ENCODE measurements around the gene CLMP.

Gene CLMP

DNA sequence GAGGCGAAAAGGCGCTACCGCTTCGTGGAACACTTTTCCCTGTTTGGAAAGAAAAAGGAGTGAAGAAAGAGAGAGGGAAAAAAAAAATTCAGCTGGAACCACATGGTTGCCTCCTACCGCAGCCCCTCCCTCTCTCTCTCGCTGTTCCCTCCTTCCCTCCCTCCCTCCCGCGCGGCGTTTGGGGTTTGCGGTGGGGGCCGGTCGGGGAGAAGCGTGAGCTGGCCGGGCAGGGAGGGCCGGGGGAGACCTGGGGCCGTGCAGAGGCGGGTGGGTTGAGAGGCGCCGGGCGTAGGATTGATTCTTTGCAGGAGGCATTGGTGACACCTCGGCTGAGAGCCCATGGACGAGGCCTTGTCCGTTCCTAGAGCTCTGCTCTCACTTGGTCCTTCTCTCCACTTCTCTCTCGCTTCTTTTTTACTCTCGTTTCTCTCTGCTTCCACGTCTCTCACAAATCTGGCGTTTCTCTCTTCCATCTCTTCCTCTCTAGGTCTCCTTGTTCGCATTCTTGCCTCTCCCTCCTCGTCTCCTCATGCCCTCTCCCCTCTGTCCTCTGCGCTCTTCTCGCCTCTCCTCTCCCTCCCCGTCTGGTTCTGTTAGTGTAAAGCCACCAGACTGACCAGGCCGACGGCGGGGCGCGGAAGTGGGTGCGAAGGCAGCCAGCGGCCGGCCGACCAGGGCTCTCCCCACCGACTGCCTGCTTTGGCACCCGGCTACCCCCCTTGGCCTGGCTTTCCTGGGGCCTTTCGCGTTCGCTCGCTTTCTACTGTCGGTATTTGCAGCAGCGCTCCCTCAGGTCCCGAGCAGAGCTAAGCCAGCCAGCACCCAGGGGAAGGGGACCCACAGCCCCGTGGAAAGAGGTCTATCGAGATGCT lies at the start of gene CLMP:
CLMP (minus strand) TSS at position 61 of the 872 bp plus-strand sequence. CDS start 308 bp downstream, outside the sequence.
- no peak for DNase-seq (ENCODE audit: extremely low read depth, insufficient read length)
- Histone ChIP-seq H3K27me3 (replicated peaks; ENCODE audit: control insufficient read depth, insufficient read depth, low read length) (peaks cover 9% of the 10 kb centered on the region), H3K36me3 (ENCODE audit: control insufficient read depth, insufficient read depth, low read length) (no peaks in the 10 kb centered on the region), H3K4me3 (replicated peaks; ENCODE audit: low read depth, low read length) (no peak within 1 kb of the TSS)
- TF ChIP-seq, protein P1, sequence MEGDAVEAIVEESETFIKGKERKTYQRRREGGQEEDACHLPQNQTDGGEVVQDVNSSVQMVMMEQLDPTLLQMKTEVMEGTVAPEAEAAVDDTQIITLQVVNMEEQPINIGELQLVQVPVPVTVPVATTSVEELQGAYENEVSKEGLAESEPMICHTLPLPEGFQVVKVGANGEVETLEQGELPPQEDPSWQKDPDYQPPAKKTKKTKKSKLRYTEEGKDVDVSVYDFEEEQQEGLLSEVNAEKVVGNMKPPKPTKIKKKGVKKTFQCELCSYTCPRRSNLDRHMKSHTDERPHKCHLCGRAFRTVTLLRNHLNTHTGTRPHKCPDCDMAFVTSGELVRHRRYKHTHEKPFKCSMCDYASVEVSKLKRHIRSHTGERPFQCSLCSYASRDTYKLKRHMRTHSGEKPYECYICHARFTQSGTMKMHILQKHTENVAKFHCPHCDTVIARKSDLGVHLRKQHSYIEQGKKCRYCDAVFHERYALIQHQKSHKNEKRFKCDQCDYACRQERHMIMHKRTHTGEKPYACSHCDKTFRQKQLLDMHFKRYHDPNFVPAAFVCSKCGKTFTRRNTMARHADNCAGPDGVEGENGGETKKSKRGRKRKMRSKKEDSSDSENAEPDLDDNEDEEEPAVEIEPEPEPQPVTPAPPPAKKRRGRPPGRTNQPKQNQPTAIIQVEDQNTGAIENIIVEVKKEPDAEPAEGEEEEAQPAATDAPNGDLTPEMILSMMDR (IDR thresholded peaks at IDR 0.05; ENCODE audit: insufficient read depth, low read length, poor library complexity, severe bottlenecking) = no peak

- Histone ChIP-seq H3K4me3 (replicated peaks; ENCODE audit: low read depth, low read length) (no peak overlapping the region), H3K27me3 (replicated peaks; ENCODE audit: control insufficient read depth, insufficient read depth, low read length) (no peaks in the 10 kb centered on the region; the same call in 1 of the 2 replicates), H3K36me3 (ENCODE audit: control insufficient read depth, insufficient read depth, low read length) (no peaks in the 10 kb centered on the region)
- no peak for DNase-seq (ENCODE audit: extremely low read depth, insufficient read length)
- TF ChIP-seq, protein P1 (IDR thresholded peaks at IDR 0.05; ENCODE audit: insufficient read depth, low read length, poor library complexity, severe bottlenecking) = no peak
Observed at GRCh38 chr11:123241874-123242543, 47.0 kb upstream of the CLMP start.

GRCh38 chr11:123241294-123241693 lies 46.2 kb upstream of the CLMP start:
- no peaks in the 10 kb centered on the region; the same call in 1 of the 2 replicates for H3K27me3 ChIP-seq (replicated peaks; ENCODE audit: control insufficient read depth, insufficient read depth, low read length)
- no peaks in the 10 kb centered on the region for H3K36me3 ChIP-seq (ENCODE audit: control insufficient read depth, insufficient read depth, low read length)
- TF ChIP-seq, protein P1 (IDR thresholded peaks at IDR 0.05; ENCODE audit: insufficient read depth, low read length, poor library complexity, severe bottlenecking) = no peak
- no peak overlapping the region for H3K4me3 ChIP-seq (replicated peaks; ENCODE audit: low read depth, low read length)
- no peak for DNase-seq (ENCODE audit: extremely low read depth, insufficient read length)

DNA sequence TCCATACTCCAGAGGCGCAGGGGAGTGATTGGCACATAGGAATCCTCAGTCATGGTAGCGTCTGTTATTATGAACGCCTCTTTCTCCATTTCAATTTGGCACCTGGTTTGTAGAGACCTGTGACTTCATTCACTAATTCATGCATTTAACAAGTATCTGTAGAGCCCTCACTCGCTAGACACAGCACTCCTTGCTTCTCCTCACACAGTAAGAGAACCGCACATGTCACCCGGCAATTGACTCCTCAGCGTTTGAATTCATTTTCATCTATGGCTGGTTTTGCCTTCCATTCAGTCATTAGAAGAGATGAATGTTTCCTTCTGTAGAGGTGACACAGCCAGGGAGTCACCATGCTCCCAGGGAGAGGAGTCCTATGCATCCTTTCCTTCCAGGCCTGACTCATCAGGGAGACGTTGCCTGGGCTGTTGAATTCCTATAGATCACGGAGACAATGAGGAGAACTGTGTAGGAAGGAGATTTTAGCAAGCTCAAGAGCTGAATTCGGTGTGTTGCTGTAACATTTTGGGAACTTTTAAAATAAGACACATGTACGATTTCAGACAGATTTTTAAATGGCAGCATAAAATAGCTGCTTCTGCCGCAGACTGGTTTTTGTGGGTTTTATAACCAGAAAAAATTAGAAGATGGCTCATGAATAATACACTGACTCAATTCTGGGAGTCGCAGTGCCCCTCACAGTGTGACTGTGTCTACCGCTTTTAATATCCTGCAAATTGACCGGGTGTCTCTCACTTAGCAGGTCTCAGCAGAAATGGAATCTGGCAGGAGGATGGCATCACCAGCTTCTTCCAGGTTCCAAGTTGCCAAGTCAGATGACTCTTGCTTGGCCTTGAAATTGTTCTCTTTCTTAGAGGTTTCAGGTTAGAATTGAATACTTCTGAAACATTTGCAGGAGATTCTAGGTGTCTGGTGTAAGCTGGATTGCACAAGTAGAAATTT lies 44.4 kb upstream of the CLMP start:
- H3K36me3 ChIP-seq (ENCODE audit: control insufficient read depth, insufficient read depth, low read length) = no peaks in the 10 kb centered on the region
- no peaks in the 10 kb centered on the region for H3K27me3 ChIP-seq (replicated peaks; ENCODE audit: control insufficient read depth, insufficient read depth, low read length)
- no peak overlapping the region for H3K4me3 ChIP-seq (replicated peaks; ENCODE audit: low read depth, low read length)
- no peak for DNase-seq (ENCODE audit: extremely low read depth, insufficient read length)
- TF ChIP-seq, protein P1 (IDR thresholded peaks at IDR 0.05; ENCODE audit: insufficient read depth, low read length, poor library complexity, severe bottlenecking) = no peak

DNA sequence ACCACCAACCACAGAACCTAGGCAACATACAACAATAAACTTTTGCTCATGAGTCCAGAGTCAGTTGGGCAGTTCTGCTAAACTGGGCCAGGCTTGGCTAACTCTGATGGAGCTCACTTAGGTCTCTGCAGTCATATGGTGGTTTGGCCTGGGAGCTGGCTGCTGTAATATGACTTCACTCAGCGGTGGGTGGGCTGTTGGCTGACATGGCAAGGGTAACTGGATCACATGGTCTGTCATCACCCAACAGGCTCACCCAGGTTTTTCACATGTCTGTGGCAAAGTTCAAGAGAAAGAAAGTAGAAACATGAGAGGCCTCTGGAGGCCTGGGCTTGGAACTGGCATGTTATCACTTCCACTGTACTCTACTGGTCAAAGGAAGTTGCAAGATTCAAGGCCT lies 43.2 kb upstream of the CLMP start:
- TF ChIP-seq, protein P1 (IDR thresholded peaks at IDR 0.05; ENCODE audit: insufficient read depth, low read length, poor library complexity, severe bottlenecking) = no peak
- no peaks in the 10 kb centered on the region for H3K27me3 ChIP-seq (replicated peaks; ENCODE audit: control insufficient read depth, insufficient read depth, low read length)
- DNase-seq (ENCODE audit: extremely low read depth, insufficient read length) = no peak

More for the DNA sequence above, 43.2 kb upstream of the CLMP start:
- Histone ChIP-seq H3K4me3 (replicated peaks; ENCODE audit: low read depth, low read length) (no peak overlapping the region), H3K36me3 (ENCODE audit: control insufficient read depth, insufficient read depth, low read length) (no peaks in the 10 kb centered on the region)

Measured in GM06990 (cell line).